ENCODE results near the gene SOX8. TPM values are rescaled to one million over a fixed set of nuclear protein-coding genes. Genes with fewer than 3 reads are reported as not detected.

Gene SOX8
- total RNA-seq, 1 donor from 2014 or later: 0.98 TPM

DNA sequence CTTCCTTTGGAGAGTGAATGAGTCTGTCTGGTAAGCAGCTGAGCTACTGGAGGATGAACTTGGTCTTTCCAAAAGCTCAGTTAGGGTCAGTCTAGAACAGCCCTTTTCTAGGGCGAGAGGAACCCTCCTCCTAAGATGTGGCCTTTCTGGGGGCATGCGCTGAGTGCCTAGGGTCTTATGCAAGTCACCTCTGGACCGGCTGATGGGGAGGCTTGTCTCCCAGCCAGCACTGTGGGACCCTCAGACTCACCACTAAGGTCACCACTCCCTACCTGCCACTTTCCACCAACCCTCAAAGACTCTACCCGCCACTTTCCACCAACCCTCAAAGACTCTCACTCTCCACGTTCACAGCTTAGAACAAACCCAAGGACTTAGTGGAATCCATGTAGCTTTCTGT is 37.6 kb upstream of the SOX8 start:
- Histone ChIP-seq H3K4me3 (ENCODE audit: insufficient read depth, low read depth, low read length) (no peak overlapping the region), H3K4me1 (ENCODE audit: insufficient read depth, low read length) (peaks cover 5% of the 10 kb centered on the region), H3K4me2 (ENCODE audit: low read length) (no peak overlapping the region), H3K27ac (ENCODE audit: low read depth, low read length) (no peak overlapping the region), H3K36me3 (ENCODE audit: insufficient read depth, low read length) (no peaks in the 10 kb centered on the region), H3K9me3 (ENCODE audit: insufficient read depth, low read depth, low read length) (peaks cover 2% of the 10 kb centered on the region), H4K20me1 (ENCODE audit: insufficient read depth, low read length) (no peaks in the 10 kb centered on the region), H3K27me3 (ENCODE audit: insufficient read depth, low read length) (no peaks in the 10 kb centered on the region), H3K79me2 (ENCODE audit: insufficient read depth, low read length) (no peaks in the 10 kb centered on the region), H3K9ac (ENCODE audit: low read length) (no peak overlapping the region), H2AFZ (ENCODE audit: low read depth, low read length) (no peak overlapping the region)
- Mint-ChIP-seq H3K36me3 (ENCODE audit: low read depth, unreplicated experiment) (peaks cover 50% of the 10 kb centered on the region), H3K4me3 (ENCODE audit: unreplicated experiment) (no peak overlapping the region), H3K4me1 (ENCODE audit: low read depth, unreplicated experiment) (no peaks in the 10 kb centered on the region), H3K27ac (ENCODE audit: unreplicated experiment) (no peak overlapping the region), H3K9me3 (ENCODE audit: unreplicated experiment) (peaks cover 25% of the 10 kb centered on the region), H3K27me3 (ENCODE audit: low read depth, unreplicated experiment) (no peaks in the 10 kb centered on the region)
- TF ChIP-seq, protein P1, sequence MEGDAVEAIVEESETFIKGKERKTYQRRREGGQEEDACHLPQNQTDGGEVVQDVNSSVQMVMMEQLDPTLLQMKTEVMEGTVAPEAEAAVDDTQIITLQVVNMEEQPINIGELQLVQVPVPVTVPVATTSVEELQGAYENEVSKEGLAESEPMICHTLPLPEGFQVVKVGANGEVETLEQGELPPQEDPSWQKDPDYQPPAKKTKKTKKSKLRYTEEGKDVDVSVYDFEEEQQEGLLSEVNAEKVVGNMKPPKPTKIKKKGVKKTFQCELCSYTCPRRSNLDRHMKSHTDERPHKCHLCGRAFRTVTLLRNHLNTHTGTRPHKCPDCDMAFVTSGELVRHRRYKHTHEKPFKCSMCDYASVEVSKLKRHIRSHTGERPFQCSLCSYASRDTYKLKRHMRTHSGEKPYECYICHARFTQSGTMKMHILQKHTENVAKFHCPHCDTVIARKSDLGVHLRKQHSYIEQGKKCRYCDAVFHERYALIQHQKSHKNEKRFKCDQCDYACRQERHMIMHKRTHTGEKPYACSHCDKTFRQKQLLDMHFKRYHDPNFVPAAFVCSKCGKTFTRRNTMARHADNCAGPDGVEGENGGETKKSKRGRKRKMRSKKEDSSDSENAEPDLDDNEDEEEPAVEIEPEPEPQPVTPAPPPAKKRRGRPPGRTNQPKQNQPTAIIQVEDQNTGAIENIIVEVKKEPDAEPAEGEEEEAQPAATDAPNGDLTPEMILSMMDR (IDR thresholded peaks at IDR 0.05; ENCODE audit: insufficient read depth, low read depth, low read length): no peak
- TF ChIP-seq EZH2 (IDR thresholded peaks at IDR 0.05; ENCODE audit: insufficient read depth, low read length): no peak
- DNase-seq (ENCODE audit: low read depth) (no peak), FAIRE-seq (no peak)

DNA sequence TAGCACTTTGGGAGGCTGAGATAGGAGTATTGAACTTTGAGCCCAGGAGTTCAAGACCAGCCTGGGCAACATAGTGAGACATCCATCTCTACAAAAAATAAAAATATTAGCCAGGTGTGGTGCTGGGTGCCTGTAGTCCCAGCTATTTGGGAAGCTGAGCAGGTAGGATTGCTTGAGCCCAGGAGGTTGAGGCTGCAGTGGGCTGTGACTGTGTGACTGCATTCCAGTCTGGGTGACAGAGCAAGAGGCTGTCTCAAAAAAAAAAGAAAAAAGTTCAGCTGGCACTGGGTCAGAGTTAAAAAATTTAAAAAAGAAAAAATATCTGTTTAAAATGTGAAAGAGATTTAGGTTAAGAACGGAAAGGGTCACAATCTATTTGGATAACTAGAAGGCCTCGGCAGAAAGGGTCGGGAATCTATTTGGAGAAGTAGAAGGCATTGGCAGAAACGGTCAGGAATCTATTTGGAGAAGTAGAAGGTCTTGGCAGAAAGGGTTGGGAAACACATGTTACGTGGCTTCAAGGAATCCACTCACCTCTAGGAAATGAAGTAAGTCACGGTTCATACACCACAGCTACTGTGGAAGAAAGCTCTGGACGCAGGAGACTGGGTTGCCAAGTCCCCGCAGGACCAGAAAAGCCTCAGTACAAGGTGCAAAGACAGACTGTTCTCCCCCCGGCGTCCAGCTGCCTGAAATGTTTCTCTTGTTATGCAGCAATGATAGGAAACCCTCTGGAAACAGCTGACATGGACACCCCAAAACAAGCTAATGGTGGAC is 36.1 kb upstream of the SOX8 start:
- H2AFZ ChIP-seq (ENCODE audit: low read depth, low read length): no peak overlapping the region
- no peak overlapping the region for H3K4me3 ChIP-seq (ENCODE audit: insufficient read depth, low read depth, low read length)
- no peak overlapping the region for H3K27ac ChIP-seq (ENCODE audit: low read depth, low read length)
- no peak overlapping the region for H3K27ac Mint-ChIP-seq (ENCODE audit: unreplicated experiment)
- FAIRE-seq (no peak), DNase-seq (ENCODE audit: low read depth) (no peak)
- no peaks in the 10 kb centered on the region for H3K27me3 ChIP-seq (ENCODE audit: insufficient read depth, low read length)
- peaks cover 47% of the 10 kb centered on the region for H3K36me3 Mint-ChIP-seq (ENCODE audit: low read depth, unreplicated experiment)
- H3K4me1 Mint-ChIP-seq (ENCODE audit: low read depth, unreplicated experiment): no peaks in the 10 kb centered on the region
- H4K20me1 ChIP-seq (ENCODE audit: insufficient read depth, low read length): no peaks in the 10 kb centered on the region
- no peak overlapping the region for H3K4me2 ChIP-seq (ENCODE audit: low read length)
- H3K9ac ChIP-seq (ENCODE audit: low read length): no peak overlapping the region
- TF ChIP-seq, protein P1 (IDR thresholded peaks at IDR 0.05; ENCODE audit: insufficient read depth, low read depth, low read length): no peak
- TF ChIP-seq EZH2 (IDR thresholded peaks at IDR 0.05; ENCODE audit: insufficient read depth, low read length): no peak
- peaks cover 5% of the 10 kb centered on the region for H3K4me1 ChIP-seq (ENCODE audit: insufficient read depth, low read length)
- peaks cover 25% of the 10 kb centered on the region for H3K9me3 Mint-ChIP-seq (ENCODE audit: unreplicated experiment)
- H3K4me3 Mint-ChIP-seq (ENCODE audit: unreplicated experiment): no peak overlapping the region
- H3K27me3 Mint-ChIP-seq (ENCODE audit: low read depth, unreplicated experiment): no peaks in the 10 kb centered on the region
- H3K79me2 ChIP-seq (ENCODE audit: insufficient read depth, low read length): no peaks in the 10 kb centered on the region
- H3K9me3 ChIP-seq (ENCODE audit: insufficient read depth, low read depth, low read length): peaks cover 2% of the 10 kb centered on the region
- no peaks in the 10 kb centered on the region for H3K36me3 ChIP-seq (ENCODE audit: insufficient read depth, low read length)

DNA sequence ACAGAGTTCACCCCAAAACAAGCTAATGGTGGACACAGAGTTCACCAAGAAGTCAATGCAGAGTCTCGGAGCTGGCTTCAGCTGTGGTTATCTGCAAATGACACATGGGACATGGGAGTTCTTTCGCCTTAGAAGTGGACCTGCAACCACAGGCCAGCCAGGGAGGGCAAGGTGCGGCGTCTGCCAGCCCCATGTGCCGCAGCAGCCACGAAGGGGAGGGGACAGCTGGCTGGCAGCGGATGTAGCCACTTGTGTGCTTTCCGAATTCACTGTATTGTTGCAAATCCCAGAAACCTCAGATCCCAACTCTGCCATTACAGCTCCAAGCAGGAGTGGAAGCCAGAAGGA is 35.5 kb upstream of the SOX8 start:
- Histone ChIP-seq H3K4me2 (ENCODE audit: low read length) (no peak overlapping the region), H3K9ac (ENCODE audit: low read length) (no peak overlapping the region), H4K20me1 (ENCODE audit: insufficient read depth, low read length) (peaks cover 1% of the 10 kb centered on the region), H2AFZ (ENCODE audit: low read depth, low read length) (no peak overlapping the region), H3K27ac (ENCODE audit: low read depth, low read length) (no peak overlapping the region), H3K27me3 (ENCODE audit: insufficient read depth, low read length) (no peaks in the 10 kb centered on the region), H3K36me3 (ENCODE audit: insufficient read depth, low read length) (no peaks in the 10 kb centered on the region), H3K4me1 (ENCODE audit: insufficient read depth, low read length) (peaks cover 5% of the 10 kb centered on the region), H3K4me3 (ENCODE audit: insufficient read depth, low read depth, low read length) (no peak overlapping the region), H3K9me3 (ENCODE audit: insufficient read depth, low read depth, low read length) (peaks cover 2% of the 10 kb centered on the region), H3K79me2 (ENCODE audit: insufficient read depth, low read length) (no peaks in the 10 kb centered on the region)
- no peaks in the 10 kb centered on the region for H3K4me1 Mint-ChIP-seq (ENCODE audit: low read depth, unreplicated experiment)
- H3K4me3 Mint-ChIP-seq (ENCODE audit: unreplicated experiment): no peak overlapping the region
- no peak overlapping the region for H3K27ac Mint-ChIP-seq (ENCODE audit: unreplicated experiment)
- H3K27me3 Mint-ChIP-seq (ENCODE audit: low read depth, unreplicated experiment): no peaks in the 10 kb centered on the region
- FAIRE-seq (no peak), DNase-seq (ENCODE audit: low read depth) (no peak)
- peaks cover 25% of the 10 kb centered on the region for H3K9me3 Mint-ChIP-seq (ENCODE audit: unreplicated experiment)
- TF ChIP-seq, protein P1 (IDR thresholded peaks at IDR 0.05; ENCODE audit: insufficient read depth, low read depth, low read length): no peak
- peaks cover 47% of the 10 kb centered on the region for H3K36me3 Mint-ChIP-seq (ENCODE audit: low read depth, unreplicated experiment)
